ENCODE measurements around the gene KRT5.

Gene KRT5

DNA sequence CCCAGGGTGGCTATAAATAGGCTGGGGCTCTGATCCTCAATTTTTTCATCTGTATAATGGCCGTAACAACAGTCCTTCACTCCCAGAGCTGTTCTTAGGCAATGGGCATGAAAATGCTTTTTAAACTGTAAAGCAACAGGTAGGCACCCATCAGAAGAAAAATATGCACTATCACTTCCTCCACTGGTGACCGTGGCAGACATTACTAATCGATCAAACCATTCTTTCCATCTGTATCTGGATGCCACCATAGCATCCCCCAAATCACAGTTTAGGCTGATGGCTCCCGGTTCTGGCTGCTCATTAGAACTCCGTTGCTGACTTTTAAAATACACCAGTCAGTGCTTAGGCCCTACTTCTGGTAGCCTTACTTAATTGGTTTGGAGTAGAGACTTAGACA is 21.5 kb upstream of the KRT5 start:
- no peak overlapping the region for H3K27ac Mint-ChIP-seq
- H3K4me1 Mint-ChIP-seq, result peaks cover 8% of the 10 kb centered on the region
- peaks cover 15% of the 10 kb centered on the region for H3K27me3 Mint-ChIP-seq (ENCODE audit: low read depth)

DNA sequence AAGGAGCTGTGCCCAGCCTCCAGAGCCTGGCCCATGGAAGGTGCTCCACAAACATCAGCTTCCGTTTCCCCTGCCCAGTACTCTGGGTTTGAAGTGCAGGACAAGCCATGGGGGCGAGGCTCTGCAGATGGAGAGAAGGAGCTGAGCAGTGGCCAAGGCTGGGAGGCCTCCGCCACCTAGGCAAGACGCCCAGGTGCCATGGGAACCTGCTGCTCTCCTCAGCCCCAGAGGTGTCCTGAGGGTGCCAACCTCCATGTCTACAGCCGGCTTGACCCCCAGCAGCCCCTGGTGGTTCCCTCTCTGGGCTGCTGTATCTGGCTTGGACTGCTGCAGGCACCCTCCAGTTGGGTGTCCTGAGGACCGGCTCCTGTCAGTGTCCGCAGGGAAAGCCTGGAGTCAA is 20.3 kb upstream of the KRT5 start:
- H3K27ac Mint-ChIP-seq, result no peak overlapping the region
- no peaks in the 10 kb centered on the region for H3K36me3 Mint-ChIP-seq (ENCODE audit: low read depth)
- peaks cover 12% of the 10 kb centered on the region for H3K27me3 Mint-ChIP-seq (ENCODE audit: low read depth)
- no peak for TF ChIP-seq CTCF (IDR thresholded peaks at IDR 0.05; ENCODE audit: unreplicated experiment in 3 of 3)
- no peak overlapping the region for H3K4me3 Mint-ChIP-seq
- H3K4me1 Mint-ChIP-seq, result peaks cover 8% of the 10 kb centered on the region
- H3K9me3 Mint-ChIP-seq, result no peaks in the 10 kb centered on the region

More for the DNA sequence above, 21.5 kb upstream of the KRT5 start:
- no peak for TF ChIP-seq CTCF (IDR thresholded peaks at IDR 0.05; ENCODE audit: unreplicated experiment in 3 of 3)
- H3K4me3 Mint-ChIP-seq, result no peak overlapping the region
- no peaks in the 10 kb centered on the region for H3K36me3 Mint-ChIP-seq (ENCODE audit: low read depth)
- no peaks in the 10 kb centered on the region for H3K9me3 Mint-ChIP-seq

- Mint-ChIP-seq H3K4me1 (peaks cover 8% of the 10 kb centered on the region), H3K27me3 (ENCODE audit: low read depth) (peaks cover 6% of the 10 kb centered on the region), H3K36me3 (ENCODE audit: low read depth) (no peaks in the 10 kb centered on the region), H3K4me3 (no peak overlapping the region), H3K9me3 (no peaks in the 10 kb centered on the region), H3K27ac (no peak overlapping the region)
- TF ChIP-seq CTCF (IDR thresholded peaks at IDR 0.05; ENCODE audit: unreplicated experiment in 3 of 3), result no peak
Observed at GRCh38 chr12:52539821-52540173, 19.6 kb upstream of the KRT5 start.

- Mint-ChIP-seq H3K4me3 (no peak overlapping the region), H3K4me1 (peaks cover 8% of the 10 kb centered on the region), H3K27ac (peak overlapping the region; percentile 22 to 66 (median 38)), H3K9me3 (no peaks in the 10 kb centered on the region), H3K27me3 (ENCODE audit: low read depth) (peaks cover 5% of the 10 kb centered on the region), H3K36me3 (ENCODE audit: low read depth) (no peaks in the 10 kb centered on the region)
- TF ChIP-seq CTCF (IDR thresholded peaks at IDR 0.05; ENCODE audit: unreplicated experiment in 3 of 3), result no peak
Observed at GRCh38 chr12:52539083-52539820, 19.1 kb upstream of the KRT5 start.

- Mint-ChIP-seq H3K27ac (no peak overlapping the region), H3K9me3 (no peaks in the 10 kb centered on the region), H3K36me3 (ENCODE audit: low read depth) (no peaks in the 10 kb centered on the region), H3K4me3 (no peak overlapping the region), H3K4me1 (peaks cover 8% of the 10 kb centered on the region), H3K27me3 (ENCODE audit: low read depth) (peaks cover 5% of the 10 kb centered on the region)
- TF ChIP-seq CTCF (IDR thresholded peaks at IDR 0.05; ENCODE audit: unreplicated experiment in 3 of 3), result no peak
Observed at GRCh38 chr12:52537101-52537500, 16.9 kb upstream of the KRT5 start.

DNA sequence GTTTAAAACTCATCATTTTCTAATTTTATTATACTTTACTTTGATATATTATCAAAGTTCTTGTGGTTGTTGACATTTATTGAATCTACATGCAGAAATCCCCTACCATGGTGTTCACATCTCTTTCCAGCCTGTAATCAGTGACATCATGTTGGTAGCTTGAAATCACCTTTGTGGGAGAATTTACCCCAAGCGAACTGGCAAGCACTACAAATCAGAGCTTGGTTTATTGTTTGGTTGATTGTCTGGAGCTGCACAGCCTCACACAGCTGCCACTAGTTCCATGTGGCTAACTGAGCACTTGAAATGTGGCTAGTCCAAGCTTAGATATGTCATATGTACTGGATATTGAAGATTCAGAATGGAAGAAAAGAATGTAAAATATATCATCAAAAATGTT is 15.4 kb upstream of the KRT5 start:
- no peak for TF ChIP-seq CTCF (IDR thresholded peaks at IDR 0.05; ENCODE audit: unreplicated experiment in 3 of 3)
- Mint-ChIP-seq H3K4me3 (no peak overlapping the region), H3K4me1 (peaks cover 8% of the 10 kb centered on the region), H3K36me3 (ENCODE audit: low read depth) (no peaks in the 10 kb centered on the region), H3K9me3 (no peaks in the 10 kb centered on the region), H3K27ac (no peak overlapping the region), H3K27me3 (ENCODE audit: low read depth) (peaks cover 9% of the 10 kb centered on the region)

All from nephron (organoid).